CD1c-positive myeloid dendritic cell (primary cell): ENCODE data around the gene GPSM1.

Experiments
- DNase-seq: peaks from one replicate; pipeline ENCODE4 v3.0.0-alpha.2; 2016; ENCODE audit errors: extremely low spot score

Gene GPSM1

DNA sequence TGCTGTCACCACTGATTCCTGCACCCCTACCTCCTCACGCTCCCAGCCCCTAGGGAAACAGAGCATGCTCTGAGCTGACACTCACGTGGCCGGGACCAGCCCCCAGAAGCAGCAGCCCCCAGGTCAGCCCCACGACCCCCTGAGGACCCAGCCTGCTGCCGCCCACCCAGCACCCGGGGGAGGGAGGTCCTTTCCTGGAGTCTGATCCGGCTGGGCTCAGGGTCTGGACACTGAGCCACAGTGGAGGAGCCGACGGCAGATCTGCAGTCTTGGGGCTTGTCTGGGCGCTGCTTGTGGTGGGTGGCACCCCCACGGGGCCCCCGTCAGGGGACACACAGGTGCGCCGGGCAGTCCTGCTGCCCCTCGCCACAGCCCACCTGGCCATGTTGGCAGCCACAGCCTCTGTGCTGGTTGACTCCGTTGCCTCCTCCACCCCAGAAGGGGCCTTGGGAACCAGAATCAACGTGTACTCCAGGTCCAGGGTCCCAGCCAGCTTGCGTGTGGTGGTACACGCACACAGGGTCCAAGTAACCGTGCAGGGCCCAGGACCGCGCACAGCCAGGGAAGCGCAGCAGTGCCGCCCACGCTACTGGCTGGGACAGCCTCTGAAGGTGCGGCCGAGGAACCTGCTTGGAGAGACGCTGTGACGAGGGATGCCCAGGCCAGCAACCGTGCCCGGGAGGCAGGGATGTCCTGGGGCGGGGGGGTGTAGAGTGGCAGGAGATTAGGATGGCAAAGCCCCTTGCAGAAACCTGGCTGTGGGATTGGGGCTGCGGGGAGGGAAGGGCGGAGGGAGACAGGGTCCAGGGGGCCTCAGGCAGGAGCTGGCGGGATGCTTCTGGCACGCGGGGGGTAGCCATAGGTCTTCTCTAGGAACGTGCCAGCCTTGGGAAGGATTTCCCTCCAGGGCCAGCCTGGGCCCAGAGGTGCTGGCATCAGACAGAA, 32.7 kb downstream of the GPSM1 start:
- DNase-seq = no peak

GRCh38 chr9:136361047-136361753, 33.9 kb downstream of the GPSM1 start:
- no peak for DNase-seq

DNA sequence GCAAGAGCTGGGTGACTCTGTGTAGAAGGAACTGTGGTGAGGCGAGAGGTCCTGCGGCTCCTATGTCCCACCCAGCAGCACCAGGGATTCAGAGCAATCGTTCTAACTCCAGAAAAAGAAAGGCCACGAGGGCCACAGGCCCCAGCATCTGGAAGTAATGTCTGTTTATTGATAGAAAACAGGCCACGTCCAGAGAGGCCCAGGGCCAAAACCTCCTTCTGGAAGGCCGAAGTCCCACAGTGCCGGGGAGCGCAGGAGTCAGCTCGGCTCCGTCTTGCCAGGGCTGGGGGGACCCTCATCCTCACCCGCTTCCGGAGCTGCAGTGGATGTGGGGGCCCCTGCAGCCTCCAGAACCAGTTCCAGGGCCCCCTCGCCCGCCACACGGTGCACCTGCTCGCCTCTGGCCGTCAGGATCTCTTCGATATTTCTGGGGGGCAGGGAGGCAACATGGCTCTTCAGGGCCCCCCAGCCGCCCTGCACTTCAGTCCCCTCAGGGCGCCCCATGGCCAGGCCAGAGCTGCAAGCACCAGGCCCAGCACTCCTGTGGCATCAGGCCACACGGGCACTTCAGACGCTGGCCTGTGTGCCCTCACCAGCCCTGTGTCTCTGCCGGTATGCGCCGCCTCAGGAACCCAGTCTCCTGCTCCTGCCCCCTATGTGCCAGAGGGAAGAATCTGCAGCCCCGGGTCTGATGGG, 34.6 kb downstream of the GPSM1 start:
- no peak for DNase-seq

DNA sequence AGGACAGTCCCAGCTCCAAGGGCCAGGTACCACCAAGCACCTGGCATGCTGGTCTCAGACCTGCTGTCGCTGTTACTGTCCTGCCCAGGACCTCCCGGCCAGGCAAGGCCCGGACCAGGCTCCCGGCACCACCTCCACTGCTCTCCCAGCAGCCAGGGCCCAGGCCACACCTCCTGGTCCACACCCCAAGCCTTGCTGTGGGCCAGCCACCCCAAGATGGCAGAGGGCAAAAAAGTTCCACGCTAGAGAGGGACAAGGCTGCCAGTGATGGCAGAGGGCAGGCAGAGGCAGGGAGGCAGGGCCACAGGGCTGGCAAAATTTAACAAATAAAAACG, 35.1 kb downstream of the GPSM1 start:
- no peak for DNase-seq

- peak; percentile 96 for DNase-seq
Observed at GRCh38 chr9:136363106-136363948, 36.0 kb downstream of the GPSM1 start, which contains the start of gene DNLZ. DNLZ (minus strand) TSS chr9:136363744; CDS start chr9:136363714, 30 bp downstream.

DNA sequence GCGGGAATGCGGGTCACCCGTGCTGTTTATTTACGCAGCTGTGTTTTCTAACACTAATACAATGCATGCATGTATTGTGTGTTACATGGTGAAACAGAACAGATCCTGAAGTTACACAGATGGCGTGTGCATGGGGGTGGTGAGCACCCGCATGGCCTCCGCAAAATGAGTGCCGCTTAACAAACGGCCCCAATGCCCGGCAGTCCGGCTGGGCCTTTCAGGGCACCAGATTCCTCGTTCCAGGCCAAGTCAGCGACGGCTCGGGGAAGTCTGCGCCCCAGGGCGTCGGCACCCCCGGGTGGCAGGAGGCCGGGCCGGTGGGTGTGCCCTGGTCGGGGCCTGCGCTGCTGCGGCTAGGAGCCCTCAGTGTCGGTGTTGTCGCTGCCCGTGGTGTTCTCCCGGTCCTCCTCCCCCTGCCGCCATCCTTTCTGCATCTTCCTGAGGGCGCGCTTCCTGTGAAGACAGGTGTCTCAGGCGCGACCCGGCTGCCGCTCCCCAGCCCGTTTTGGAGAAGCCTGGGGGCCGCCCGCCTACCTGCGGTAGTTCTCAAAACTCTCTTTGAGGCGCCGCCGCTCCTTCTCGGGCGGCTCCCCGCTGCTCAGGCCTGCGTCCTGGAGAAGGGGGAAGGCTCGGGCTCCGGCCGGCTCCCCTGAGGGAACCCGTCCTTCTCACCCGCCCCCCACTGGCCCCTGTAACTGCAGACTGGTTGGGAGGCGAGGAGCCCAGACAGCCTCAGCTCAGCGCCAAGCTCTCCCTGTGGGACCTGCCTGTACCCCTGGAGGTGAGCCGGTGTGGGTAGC, 36.8 kb downstream of the GPSM1 start:
- DNase-seq = no peak

DNA sequence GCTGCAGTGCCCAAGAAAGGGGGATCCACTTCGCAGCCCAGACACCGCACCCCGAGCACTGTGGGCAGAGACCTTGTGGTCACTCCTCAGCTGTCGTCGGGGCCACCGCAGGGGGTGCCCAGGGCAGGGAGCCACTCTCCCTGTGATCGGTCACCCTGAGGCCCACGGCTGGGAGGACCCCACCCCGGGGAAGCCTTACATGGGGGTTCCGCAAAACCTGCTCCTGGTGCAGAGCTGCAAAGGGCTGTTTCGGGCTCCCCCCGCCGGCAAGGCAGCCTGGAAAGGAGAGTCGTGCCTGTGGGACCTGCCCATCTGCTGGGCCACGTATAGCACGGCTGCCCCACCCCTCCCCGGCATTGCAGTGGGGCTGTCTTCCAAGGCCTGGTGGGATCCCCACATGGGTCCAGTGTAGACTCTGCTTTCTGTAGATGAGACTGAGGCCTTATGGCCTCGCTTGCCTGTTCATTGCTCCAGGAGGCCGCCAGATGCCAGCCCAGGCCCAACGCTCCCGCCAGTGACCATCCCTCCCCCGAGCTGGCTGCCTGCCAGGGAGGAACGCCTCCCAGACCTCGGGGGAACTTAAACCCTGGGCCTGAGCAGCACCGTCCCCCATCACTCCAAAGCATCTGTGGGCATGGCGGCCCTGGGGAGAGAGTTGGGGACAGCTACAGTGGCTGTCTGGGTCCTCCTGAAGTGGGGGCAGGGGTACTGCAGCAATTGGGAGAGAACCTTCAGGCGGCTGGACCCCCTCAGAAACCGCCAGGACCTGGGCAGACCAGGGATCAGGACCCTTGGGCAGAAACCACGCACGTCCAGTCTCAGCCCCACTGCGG, 37.8 kb downstream of the GPSM1 start:
- peak; percentile 7 for DNase-seq

DNA sequence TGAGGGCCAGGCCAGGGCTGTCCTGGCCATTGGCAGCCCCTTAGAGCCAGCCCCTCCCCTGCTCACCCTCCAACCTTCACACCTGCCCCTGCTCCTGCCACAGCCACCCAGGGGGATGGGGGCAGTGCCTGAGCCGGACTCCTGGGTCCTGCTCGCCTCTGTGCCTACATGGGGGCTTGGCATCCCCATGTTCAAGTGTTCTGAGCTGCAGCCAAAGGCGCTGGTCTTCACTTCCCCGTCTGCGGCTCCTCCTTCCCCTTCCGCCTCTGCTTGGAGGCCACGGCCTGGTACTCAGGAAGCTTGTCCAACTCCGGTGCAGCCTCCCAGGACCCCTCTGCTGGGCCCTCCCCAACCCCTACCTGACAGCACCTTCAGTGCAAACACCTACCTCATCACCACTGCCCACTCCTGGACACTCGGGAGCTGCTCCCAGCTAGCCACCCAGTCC, 38.5 kb downstream of the GPSM1 start:
- DNase-seq = peak; percentile 60

GRCh38 chr9:136366826-136367225, 39.5 kb downstream of the GPSM1 start:
- no peak for DNase-seq

DNA sequence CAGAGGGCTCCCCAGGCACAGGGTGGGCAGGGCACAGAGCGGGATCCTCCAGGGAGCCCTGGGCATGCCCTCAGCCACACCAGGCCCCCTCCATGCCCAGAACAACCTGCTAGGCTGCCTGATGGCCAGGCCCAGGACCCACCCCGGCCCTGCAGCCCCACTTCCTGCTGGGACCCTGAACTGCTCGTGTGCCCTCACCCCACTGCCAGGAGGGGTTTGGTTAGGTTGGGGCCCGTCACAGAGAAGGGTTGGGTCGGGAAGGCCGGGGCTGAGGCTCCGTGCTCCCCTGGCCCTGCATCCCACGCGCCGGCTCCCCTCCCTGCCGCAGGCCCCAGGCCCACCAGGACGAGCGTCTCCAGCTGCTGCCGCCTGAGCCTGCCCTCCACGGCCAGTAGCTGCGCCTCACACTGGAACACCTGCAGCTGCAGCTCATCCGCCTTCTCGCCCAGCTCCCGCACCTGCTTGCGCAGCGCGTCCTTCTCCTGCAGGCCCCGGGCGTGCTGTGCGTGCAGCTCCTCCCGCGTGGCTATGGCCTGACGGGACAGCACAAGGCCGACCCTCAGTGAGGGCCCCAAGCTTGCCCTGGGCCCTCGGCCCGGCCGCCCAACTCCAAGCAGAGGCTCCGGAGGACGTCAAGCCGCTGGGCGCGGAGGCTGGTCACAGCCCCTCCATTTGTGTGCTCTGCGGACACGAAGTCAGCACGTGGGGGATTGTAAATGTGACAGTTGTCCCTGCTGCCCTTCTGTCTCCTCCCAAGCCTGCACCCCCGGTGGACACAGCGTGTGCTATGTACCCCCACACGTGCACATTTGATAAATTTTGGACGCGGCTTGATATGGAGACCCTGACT, 40.2 kb downstream of the GPSM1 start:
- no peak for DNase-seq

GRCh38 chr9:136368190-136368589, 40.9 kb downstream of the GPSM1 start:
- DNase-seq = no peak

- no peak for DNase-seq
Observed at GRCh38 chr9:136370037-136370436, 42.7 kb downstream of the GPSM1 start.

- DNase-seq = no peak
Observed at GRCh38 chr9:136370687-136371532, 43.6 kb downstream of the GPSM1 start.

GRCh38 chr9:136371533-136371880, 44.2 kb downstream of the GPSM1 start:
- DNase-seq = no peak

DNA sequence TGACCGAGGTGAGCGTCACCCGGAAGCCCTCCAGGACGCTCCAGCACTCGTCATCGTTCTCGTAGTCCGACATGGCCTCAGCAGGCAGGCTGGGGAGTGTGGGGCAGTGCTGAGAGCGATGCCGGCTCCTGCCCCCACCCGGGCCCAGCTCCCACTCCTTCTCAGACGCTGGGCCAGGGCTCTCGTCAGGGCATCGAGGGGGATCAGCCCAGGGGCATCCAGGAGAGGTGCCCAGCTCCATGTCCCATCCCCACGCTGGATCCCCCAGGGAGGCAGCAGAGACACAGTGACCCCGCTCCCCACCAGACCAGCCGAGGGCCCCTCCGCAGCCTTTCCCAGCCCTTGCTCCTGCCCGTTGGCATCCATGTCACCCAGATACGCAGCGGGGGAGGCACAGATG, 44.7 kb downstream of the GPSM1 start:
- no peak for DNase-seq

DNA sequence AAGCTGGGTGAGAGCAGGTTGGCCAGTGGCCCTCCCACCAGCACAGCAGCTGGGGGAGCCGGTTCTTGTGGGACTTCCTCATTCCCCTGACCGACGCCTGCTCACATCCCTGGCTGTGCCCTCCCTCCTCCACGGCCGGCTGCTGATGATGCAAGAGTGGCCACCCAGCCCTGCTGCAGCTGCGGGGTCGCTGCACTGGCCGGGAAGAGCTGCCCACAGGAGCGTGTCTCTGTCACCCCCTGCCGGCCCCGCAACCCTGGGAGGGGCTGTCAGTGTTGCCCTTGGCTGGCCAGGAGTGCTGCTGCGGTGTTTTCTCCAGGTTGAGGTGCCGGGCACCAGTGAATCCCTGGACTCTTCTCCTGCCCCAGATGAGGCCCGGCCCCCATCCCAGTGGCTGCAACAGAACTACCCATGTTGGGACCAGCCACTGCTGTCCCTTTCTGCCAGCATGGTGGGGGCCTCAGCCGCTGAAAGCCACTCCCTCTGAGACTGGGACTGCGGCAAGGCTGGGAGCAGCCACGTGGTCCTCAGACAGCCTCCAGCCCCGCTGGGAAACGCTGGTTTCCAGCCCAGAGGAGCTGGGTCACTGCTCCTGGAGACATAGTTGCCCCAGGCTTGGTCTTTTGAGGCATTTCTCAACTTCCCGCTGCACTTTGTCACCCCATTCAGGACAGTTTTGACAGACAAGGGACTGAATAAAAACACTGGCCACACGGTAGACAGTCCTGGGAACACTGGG, 45.4 kb downstream of the GPSM1 start:
- peak; percentile 87 for DNase-seq
